ENCODE results near the gene MYBPC2. TPM values are rescaled to one million over a fixed set of nuclear protein-coding genes. Genes with fewer than 3 reads are reported as not detected.

The MYBPC2 gene
- total and polyA plus RNA-seq, 9 of the 15 experiments (the other 6 are each of a cell fraction or from before 2014, with no cell fraction given) = 0.01 to 0.14 (median 0.04) TPM; not detected in 6

DNA sequence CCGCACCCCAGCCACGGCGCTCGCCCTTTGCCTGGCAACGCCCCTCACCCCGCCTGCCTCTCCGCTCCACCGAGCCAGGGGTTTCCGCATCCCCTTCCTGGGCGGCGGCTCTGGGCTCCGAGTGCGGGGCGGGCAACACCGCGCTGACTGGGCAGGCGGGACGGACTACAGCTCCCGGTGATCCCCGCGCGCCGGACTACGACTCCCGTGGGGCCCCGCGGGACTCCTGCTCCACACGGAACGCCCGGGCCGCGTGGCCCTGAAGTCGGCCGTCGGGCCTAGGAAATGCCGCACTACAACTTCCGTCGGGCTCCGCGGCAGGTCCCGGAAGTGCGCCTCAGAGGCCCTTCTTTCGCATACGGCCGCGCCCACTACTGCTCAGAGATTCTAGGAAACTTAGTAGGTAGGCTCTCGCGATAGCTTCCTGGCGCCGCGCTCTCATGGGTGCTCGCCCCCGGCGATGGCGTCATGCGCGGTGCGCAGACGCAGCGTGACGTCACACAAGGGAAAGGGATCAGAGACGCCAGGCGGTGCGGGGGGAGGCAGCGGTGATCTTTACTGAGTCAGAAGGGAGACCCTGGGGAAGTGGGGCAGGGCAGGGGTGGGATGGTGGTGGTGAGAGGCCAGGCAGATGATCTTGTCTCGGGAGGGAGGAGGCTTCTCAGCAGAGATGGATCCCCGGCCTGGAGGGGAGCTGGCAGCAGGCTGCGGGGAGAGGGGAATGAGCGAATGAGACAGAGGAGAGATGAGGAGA lies 78.6 kb downstream of the MYBPC2 start, which contains the start of gene JOSD2 (continued):
- TF ChIP-seq, protein P1, sequence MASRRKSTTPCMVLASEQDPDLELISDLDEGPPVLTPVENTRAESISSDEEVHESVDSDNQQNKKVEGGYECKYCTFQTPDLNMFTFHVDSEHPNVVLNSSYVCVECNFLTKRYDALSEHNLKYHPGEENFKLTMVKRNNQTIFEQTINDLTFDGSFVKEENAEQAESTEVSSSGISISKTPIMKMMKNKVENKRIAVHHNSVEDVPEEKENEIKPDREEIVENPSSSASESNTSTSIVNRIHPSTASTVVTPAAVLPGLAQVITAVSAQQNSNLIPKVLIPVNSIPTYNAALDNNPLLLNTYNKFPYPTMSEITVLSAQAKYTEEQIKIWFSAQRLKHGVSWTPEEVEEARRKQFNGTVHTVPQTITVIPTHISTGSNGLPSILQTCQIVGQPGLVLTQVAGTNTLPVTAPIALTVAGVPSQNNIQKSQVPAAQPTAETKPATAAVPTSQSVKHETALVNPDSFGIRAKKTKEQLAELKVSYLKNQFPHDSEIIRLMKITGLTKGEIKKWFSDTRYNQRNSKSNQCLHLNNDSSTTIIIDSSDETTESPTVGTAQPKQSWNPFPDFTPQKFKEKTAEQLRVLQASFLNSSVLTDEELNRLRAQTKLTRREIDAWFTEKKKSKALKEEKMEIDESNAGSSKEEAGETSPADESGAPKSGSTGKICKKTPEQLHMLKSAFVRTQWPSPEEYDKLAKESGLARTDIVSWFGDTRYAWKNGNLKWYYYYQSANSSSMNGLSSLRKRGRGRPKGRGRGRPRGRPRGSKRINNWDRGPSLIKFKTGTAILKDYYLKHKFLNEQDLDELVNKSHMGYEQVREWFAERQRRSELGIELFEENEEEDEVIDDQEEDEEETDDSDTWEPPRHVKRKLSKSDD (conservative IDR thresholded peaks at IDR 0.05; ENCODE audit: low read length) = peak; percentile 90; the same call in 1 of the 2 replicates
- TF ChIP-seq, protein P2, sequence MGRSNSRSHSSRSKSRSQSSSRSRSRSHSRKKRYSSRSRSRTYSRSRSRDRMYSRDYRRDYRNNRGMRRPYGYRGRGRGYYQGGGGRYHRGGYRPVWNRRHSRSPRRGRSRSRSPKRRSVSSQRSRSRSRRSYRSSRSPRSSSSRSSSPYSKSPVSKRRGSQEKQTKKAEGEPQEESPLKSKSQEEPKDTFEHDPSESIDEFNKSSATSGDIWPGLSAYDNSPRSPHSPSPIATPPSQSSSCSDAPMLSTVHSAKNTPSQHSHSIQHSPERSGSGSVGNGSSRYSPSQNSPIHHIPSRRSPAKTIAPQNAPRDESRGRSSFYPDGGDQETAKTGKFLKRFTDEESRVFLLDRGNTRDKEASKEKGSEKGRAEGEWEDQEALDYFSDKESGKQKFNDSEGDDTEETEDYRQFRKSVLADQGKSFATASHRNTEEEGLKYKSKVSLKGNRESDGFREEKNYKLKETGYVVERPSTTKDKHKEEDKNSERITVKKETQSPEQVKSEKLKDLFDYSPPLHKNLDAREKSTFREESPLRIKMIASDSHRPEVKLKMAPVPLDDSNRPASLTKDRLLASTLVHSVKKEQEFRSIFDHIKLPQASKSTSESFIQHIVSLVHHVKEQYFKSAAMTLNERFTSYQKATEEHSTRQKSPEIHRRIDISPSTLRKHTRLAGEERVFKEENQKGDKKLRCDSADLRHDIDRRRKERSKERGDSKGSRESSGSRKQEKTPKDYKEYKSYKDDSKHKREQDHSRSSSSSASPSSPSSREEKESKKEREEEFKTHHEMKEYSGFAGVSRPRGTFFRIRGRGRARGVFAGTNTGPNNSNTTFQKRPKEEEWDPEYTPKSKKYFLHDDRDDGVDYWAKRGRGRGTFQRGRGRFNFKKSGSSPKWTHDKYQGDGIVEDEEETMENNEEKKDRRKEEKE (IDR thresholded peaks at IDR 0.05; ENCODE audit: borderline replicate concordance in 1 of 2, control insufficient read depth in 1 of 2, low read depth in 2 of 2, low read length in 1 of 2) = 0 out of 4 replicates have a peak, but pooled peaks of 1 of the 2 experiments have one; percentile 59
- TF ChIP-seq, protein P3, sequence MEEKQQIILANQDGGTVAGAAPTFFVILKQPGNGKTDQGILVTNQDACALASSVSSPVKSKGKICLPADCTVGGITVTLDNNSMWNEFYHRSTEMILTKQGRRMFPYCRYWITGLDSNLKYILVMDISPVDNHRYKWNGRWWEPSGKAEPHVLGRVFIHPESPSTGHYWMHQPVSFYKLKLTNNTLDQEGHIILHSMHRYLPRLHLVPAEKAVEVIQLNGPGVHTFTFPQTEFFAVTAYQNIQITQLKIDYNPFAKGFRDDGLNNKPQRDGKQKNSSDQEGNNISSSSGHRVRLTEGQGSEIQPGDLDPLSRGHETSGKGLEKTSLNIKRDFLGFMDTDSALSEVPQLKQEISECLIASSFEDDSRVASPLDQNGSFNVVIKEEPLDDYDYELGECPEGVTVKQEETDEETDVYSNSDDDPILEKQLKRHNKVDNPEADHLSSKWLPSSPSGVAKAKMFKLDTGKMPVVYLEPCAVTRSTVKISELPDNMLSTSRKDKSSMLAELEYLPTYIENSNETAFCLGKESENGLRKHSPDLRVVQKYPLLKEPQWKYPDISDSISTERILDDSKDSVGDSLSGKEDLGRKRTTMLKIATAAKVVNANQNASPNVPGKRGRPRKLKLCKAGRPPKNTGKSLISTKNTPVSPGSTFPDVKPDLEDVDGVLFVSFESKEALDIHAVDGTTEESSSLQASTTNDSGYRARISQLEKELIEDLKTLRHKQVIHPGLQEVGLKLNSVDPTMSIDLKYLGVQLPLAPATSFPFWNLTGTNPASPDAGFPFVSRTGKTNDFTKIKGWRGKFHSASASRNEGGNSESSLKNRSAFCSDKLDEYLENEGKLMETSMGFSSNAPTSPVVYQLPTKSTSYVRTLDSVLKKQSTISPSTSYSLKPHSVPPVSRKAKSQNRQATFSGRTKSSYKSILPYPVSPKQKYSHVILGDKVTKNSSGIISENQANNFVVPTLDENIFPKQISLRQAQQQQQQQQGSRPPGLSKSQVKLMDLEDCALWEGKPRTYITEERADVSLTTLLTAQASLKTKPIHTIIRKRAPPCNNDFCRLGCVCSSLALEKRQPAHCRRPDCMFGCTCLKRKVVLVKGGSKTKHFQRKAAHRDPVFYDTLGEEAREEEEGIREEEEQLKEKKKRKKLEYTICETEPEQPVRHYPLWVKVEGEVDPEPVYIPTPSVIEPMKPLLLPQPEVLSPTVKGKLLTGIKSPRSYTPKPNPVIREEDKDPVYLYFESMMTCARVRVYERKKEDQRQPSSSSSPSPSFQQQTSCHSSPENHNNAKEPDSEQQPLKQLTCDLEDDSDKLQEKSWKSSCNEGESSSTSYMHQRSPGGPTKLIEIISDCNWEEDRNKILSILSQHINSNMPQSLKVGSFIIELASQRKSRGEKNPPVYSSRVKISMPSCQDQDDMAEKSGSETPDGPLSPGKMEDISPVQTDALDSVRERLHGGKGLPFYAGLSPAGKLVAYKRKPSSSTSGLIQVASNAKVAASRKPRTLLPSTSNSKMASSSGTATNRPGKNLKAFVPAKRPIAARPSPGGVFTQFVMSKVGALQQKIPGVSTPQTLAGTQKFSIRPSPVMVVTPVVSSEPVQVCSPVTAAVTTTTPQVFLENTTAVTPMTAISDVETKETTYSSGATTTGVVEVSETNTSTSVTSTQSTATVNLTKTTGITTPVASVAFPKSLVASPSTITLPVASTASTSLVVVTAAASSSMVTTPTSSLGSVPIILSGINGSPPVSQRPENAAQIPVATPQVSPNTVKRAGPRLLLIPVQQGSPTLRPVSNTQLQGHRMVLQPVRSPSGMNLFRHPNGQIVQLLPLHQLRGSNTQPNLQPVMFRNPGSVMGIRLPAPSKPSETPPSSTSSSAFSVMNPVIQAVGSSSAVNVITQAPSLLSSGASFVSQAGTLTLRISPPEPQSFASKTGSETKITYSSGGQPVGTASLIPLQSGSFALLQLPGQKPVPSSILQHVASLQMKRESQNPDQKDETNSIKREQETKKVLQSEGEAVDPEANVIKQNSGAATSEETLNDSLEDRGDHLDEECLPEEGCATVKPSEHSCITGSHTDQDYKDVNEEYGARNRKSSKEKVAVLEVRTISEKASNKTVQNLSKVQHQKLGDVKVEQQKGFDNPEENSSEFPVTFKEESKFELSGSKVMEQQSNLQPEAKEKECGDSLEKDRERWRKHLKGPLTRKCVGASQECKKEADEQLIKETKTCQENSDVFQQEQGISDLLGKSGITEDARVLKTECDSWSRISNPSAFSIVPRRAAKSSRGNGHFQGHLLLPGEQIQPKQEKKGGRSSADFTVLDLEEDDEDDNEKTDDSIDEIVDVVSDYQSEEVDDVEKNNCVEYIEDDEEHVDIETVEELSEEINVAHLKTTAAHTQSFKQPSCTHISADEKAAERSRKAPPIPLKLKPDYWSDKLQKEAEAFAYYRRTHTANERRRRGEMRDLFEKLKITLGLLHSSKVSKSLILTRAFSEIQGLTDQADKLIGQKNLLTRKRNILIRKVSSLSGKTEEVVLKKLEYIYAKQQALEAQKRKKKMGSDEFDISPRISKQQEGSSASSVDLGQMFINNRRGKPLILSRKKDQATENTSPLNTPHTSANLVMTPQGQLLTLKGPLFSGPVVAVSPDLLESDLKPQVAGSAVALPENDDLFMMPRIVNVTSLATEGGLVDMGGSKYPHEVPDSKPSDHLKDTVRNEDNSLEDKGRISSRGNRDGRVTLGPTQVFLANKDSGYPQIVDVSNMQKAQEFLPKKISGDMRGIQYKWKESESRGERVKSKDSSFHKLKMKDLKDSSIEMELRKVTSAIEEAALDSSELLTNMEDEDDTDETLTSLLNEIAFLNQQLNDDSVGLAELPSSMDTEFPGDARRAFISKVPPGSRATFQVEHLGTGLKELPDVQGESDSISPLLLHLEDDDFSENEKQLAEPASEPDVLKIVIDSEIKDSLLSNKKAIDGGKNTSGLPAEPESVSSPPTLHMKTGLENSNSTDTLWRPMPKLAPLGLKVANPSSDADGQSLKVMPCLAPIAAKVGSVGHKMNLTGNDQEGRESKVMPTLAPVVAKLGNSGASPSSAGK (IDR thresholded peaks at IDR 0.05) = peak; percentile 67; the same call in 1 of the 2 replicates
- TF ChIP-seq MTA3 (IDR thresholded peaks at IDR 0.05; ENCODE audit: borderline replicate concordance) (peak; percentile 100), C11orf30 (IDR thresholded peaks at IDR 0.05; ENCODE audit: low read depth) (peak; percentile 53), ZBED1 (IDR thresholded peaks at IDR 0.05) (no peak), POLR2A (conservative IDR thresholded peaks at IDR 0.05) (peak; percentile 75), ZNF41 (CRISPR knock-in tag; conservative IDR thresholded peaks at IDR 0.05) (no peak)

All from K562 (cell line).